ENCODE measurements around the gene SLC27A4.

DNA sequence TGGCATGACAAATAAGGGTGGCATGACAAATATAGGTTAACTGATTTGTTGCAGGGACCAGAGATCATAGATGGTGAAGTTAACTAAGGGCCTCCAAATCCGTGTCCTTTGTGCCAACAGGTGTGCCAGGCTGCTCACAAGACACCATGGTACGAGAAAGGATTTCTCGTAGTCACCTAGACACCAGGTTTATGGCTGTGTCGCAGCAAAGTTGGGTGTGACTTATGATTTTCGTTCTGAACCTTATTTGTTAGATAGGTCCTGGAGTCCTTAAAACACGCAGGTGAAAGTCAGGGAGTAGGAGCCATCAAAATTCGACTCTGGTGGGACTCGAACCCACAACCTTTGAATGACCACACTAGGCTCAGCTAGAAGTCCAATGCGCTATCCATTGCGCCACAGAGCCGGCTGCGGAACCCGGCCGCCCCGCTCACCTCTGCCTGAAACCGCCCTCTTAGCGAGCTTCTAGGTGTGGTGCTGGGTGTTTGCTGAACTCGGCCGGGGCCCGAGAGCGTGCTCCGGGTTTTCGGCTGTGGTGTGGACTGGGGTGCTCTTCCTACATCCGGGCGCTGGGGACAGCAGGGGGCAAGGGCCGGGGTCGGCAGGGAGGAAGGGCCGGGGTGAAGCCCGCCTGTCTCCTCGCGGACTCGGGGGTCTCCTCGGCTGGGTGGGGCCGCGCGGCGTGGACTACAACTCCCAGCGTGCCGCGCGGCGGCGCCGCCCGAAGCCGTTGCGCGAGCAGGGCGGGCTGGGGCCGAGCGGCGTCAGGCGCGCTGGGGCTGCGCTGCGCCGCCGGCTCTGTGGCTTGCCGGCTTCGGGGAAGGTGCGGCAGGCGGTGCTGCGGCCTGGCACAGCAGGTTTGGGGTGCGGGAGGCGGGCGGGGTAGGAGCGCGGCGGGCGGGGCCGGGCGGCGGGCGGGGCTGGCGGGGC lies at the start of gene SLC27A4:
- TF ChIP-seq, protein P1, sequence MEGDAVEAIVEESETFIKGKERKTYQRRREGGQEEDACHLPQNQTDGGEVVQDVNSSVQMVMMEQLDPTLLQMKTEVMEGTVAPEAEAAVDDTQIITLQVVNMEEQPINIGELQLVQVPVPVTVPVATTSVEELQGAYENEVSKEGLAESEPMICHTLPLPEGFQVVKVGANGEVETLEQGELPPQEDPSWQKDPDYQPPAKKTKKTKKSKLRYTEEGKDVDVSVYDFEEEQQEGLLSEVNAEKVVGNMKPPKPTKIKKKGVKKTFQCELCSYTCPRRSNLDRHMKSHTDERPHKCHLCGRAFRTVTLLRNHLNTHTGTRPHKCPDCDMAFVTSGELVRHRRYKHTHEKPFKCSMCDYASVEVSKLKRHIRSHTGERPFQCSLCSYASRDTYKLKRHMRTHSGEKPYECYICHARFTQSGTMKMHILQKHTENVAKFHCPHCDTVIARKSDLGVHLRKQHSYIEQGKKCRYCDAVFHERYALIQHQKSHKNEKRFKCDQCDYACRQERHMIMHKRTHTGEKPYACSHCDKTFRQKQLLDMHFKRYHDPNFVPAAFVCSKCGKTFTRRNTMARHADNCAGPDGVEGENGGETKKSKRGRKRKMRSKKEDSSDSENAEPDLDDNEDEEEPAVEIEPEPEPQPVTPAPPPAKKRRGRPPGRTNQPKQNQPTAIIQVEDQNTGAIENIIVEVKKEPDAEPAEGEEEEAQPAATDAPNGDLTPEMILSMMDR (IDR thresholded peaks at IDR 0.05) = peak in 1 of 4 experiments; percentile 34
- TF ChIP-seq POLR2A (IDR thresholded peaks at IDR 0.05) (no peak), POLR2AphosphoS5 (IDR thresholded peaks at IDR 0.05) (no peak)
